HL-60 (cell line): ENCODE results near the gene ACTC1.
"Not testable (repeated sequence)": the region's sequence is repeated elsewhere in the genome, so short reads cannot be mapped to it uniquely, and the experiment has no call there.

Experiments
- CTCF ChIP-seq: IDR thresholded peaks from one replicate; pipeline ENCODE4 v1.5.1; 2011; ENCODE audit warnings: low read length, control low read depth, inconsistent platforms; ENCODE audit not compliant: insufficient read depth
- GABPA ChIP-seq: IDR thresholded peaks from 2 replicates; pipeline ENCODE4 v1.6.1; 2012; ENCODE audit warnings: low read depth
- POLR2AphosphoS5 ChIP-seq: IDR thresholded peaks from 2 replicates; pipeline ENCODE4 v1.6.1; 2012; ENCODE audit warnings: low read depth

DNA sequence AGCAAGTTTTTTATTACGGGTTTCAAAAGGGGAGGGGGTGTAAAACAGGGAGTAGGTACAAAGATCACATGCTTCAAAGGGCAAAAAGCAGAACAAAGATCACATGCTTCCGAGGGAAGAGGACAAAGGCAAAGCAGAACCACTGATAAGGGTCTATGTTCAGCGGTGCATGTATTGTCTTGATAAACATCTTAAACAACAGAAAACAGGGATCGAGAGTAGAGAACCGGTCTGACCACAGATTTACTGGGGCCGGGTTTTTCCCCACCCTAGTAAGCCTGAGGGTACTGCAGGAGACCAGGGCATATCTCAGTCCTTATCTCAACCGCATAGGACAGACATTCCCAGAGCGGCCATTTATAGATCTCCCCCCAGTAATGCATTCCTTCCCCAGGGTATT lies 11.9 kb upstream of the ACTC1 start:
- not testable (repeated sequence) for TF ChIP-seq CTCF, POLR2AphosphoS5, GABPA
